OCI-LY7 (cell line): ENCODE measurements around the gene HRCT1. TPM values are rescaled to one million over a fixed set of nuclear protein-coding genes. Genes with fewer than 3 reads are reported as not detected.

Experiments
- BruUV-seq: library from RNA; stranded (reverse); fragments of 400-500 nt; replicated peaks from 2 replicates; lab custom pipeline; 2021; lab: Mats Ljungman, UMichigan
- CTCF ChIA-PET: fragments of 300-600 bp; sonication (Branson Sonifier 250); formaldehyde crosslinking; loops from one replicate; lab custom pipeline; 2022; ENCODE audit warnings: antibody characterized with exemption; ENCODE audit not compliant: unreplicated experiment; lab: Charles Lee
- POLR2A ChIA-PET: fragments of 300-600 bp; sonication (Branson Sonifier 250); formaldehyde crosslinking; loops from one replicate; lab custom pipeline; 2022; ENCODE audit warnings: antibody characterized with exemption; lab: Charles Lee
- DNase-seq: peaks from one replicate; pipeline ENCODE4 v3.0.0-alpha.2; 2015; ENCODE audit warnings: low spot score
- H2AFZ ChIP-seq: fragments of 200-600 bp; sonication (generic), shearing (Covaris generic); 2 replicates; pipeline ENCODE4 v1.6.1; 2014; ENCODE audit warnings: mild to moderate bottlenecking, antibody characterized with exemption, low read length, moderate library complexity
- H3K27ac ChIP-seq: fragments of 200-600 bp; sonication (generic); 2 replicates; pipeline ENCODE4 v1.5.1; 2014; ENCODE audit warnings: mixed run types, low read depth, mild to moderate bottlenecking, moderate library complexity, low read length, inconsistent platforms; ENCODE audit not compliant: poor library complexity, severe bottlenecking
- H3K36me3 ChIP-seq: fragments of 200-600 bp; sonication (generic); 2 replicates; pipeline ENCODE4 v1.6.1; 2014; ENCODE audit warnings: mild to moderate bottlenecking, antibody characterized with exemption, low read length, moderate library complexity, mixed read lengths; ENCODE audit not compliant: insufficient read depth
- H3K4me1 ChIP-seq: fragments of 200-600 bp; sonication (generic); 2 replicates; pipeline ENCODE4 v1.5.1; 2014; ENCODE audit warnings: mild to moderate bottlenecking, low read length; ENCODE audit not compliant: insufficient read depth, poor library complexity, severe bottlenecking
- H3K4me2 ChIP-seq: fragments of 200-600 bp; sonication (generic); 2 replicates; pipeline ENCODE4 v1.6.1; 2014; ENCODE audit warnings: mild to moderate bottlenecking, low read length
- H3K4me3 ChIP-seq: fragments of 200-600 bp; sonication (generic); 2 replicates; pipeline ENCODE4 v1.5.1; 2014; ENCODE audit warnings: mild to moderate bottlenecking, low read depth, low read length; ENCODE audit not compliant: poor library complexity, severe bottlenecking
- H3K79me2 ChIP-seq: fragments of 200-600 bp; sonication (generic); 2 replicates; pipeline ENCODE4 v1.6.1; 2016; ENCODE audit warnings: low read depth, mild to moderate bottlenecking, low read length, moderate library complexity, mixed read lengths; ENCODE audit not compliant: insufficient read depth
- H3K9me2 ChIP-seq: fragments of 200-600 bp; sonication (generic); 2 replicates; pipeline ENCODE4 v1.6.1; 2016; ENCODE audit warnings: mild to moderate bottlenecking, low read length, mixed read lengths; ENCODE audit not compliant: insufficient read depth
- H3K9me3 ChIP-seq: fragments of 200-600 bp; sonication (generic); 2 replicates; pipeline ENCODE4 v1.6.1; 2014; ENCODE audit warnings: mild to moderate bottlenecking, mixed run types, low read length, mixed read lengths
- H4K20me1 ChIP-seq: fragments of 200-600 bp; sonication (generic); 2 replicates; pipeline ENCODE4 v1.6.1; 2014; ENCODE audit warnings: mild to moderate bottlenecking, antibody characterized with exemption, low read length, moderate library complexity, mixed read lengths; ENCODE audit not compliant: insufficient read depth
- CTCF ChIP-seq: fragments of 200-600 bp; sonication (generic); conservative IDR thresholded peaks from 2 replicates; pipeline ENCODE4 v1.5.1; 2014; ENCODE audit warnings: mild to moderate bottlenecking, antibody characterized with exemption, low read length, moderate library complexity, mixed read lengths
- EZH2phosphoT487 ChIP-seq: fragments of 200-600 bp; sonication (generic); IDR thresholded peaks from 2 replicates; pipeline ENCODE4 v1.6.1; 2018; ENCODE audit warnings: low read depth, borderline replicate concordance, mild to moderate bottlenecking, mixed run types, antibody characterized with exemption, low read length, moderate library complexity, mixed read lengths
- intact Hi-C: fragments of 100-400 bp; cut with micrococcal nuclease; formaldehyde crosslinking; loops from one replicate; pipeline ENCODE4 v1.10.0; 2022; ENCODE audit not compliant: unreplicated experiment
- total RNA-seq, 2 experiments: library from RNA; depleted of rRNA in 1 of 2; stranded (reverse); fragments of >200 nt in 1 of 2; shearing (Covaris generic) in 1 of 2; gene quantifications; 2 replicates each; pipeline ENCODE4 v1.2.3, GENCODE V29; 2014 to 2022

The HRCT1 gene
- total RNA-seq, 2 experiments from 2014 or later, result not detected

- BruUV-seq, result no TSS peak
- H2AFZ ChIP-seq, result no peak overlapping the region
- H3K9me3 ChIP-seq, result 0 out of 2 replicates have a peak, but pooled peaks cover 3% of the 10 kb centered on the region
- no peak overlapping the region for H3K27ac ChIP-seq
- no peak for TF ChIP-seq EZH2phosphoT487
- no peak for TF ChIP-seq CTCF
- no peak overlapping the region for H3K4me3 ChIP-seq
- H3K79me2 ChIP-seq, result no peaks in the 10 kb centered on the region
- no peaks in the 10 kb centered on the region for H3K9me2 ChIP-seq
- DNase-seq, result peak; percentile 10
- H4K20me1 ChIP-seq, result no peaks in the 10 kb centered on the region
- intact Hi-C loops, result no loop called here
- no peak overlapping the region for H3K4me2 ChIP-seq
- ChIA-PET POLR2A (interaction anchor here (1.1 kb wide), 1 partner anchor 226 kb away, joined by 3 read pairs; no protein-coding TSS in a partner anchor), CTCF (no interaction called here)
- H3K4me1 ChIP-seq, result peaks cover 4% of the 10 kb centered on the region
- H3K36me3 ChIP-seq, result no peaks in the 10 kb centered on the region
These were observed 8.4 kb downstream of the HRCT1 start for GRCh38 chr9:35914301-35914807.

GRCh38 chr9:35915681-35916294 lies 9.8 kb downstream of the HRCT1 start:
- no TSS peak for BruUV-seq
- Histone ChIP-seq H3K4me3 (no peak overlapping the region), H2AFZ (no peak overlapping the region), H3K4me2 (no peak overlapping the region), H3K9me3 (0 out of 2 replicates have a peak, but pooled peaks cover 3% of the 10 kb centered on the region), H3K9me2 (no peaks in the 10 kb centered on the region), H3K4me1 (peaks cover 4% of the 10 kb centered on the region), H3K27ac (no peak overlapping the region), H3K36me3 (no peaks in the 10 kb centered on the region), H3K79me2 (no peaks in the 10 kb centered on the region), H4K20me1 (no peaks in the 10 kb centered on the region)
- CTCF ChIA-PET, result no interaction called here
- POLR2A ChIA-PET, result no interaction called here
- DNase-seq, result no peak
- intact Hi-C loops, result no loop called here
- TF ChIP-seq CTCF (no peak), EZH2phosphoT487 (no peak)

- Histone ChIP-seq H3K79me2 (no peaks in the 10 kb centered on the region), H4K20me1 (no peaks in the 10 kb centered on the region), H3K9me3 (0 out of 2 replicates have a peak, but pooled peaks cover 3% of the 10 kb centered on the region), H3K4me3 (no peak overlapping the region), H2AFZ (no peak overlapping the region), H3K4me2 (no peak overlapping the region), H3K9me2 (no peaks in the 10 kb centered on the region), H3K36me3 (no peaks in the 10 kb centered on the region), H3K4me1 (no peaks in the 10 kb centered on the region), H3K27ac (no peak overlapping the region)
- no peak for DNase-seq
- TF ChIP-seq CTCF, result no peak
- TF ChIP-seq EZH2phosphoT487, result no peak
- ChIA-PET CTCF (no interaction called here), POLR2A (interaction anchor here (0.5 to 0.6 kb wide), 2 partner anchors 18 to 348 kb away, joined by 3 to 6 read pairs; no protein-coding TSS in a partner anchor)
- no TSS peak for BruUV-seq
- intact Hi-C loops, result no loop called here
These were observed 11.3 kb downstream of the HRCT1 start for GRCh38 chr9:35917261-35917660.
